Cardiac muscle cell (in vitro differentiated cells and primary cell): ENCODE measurements around the gene MYOM1. TPM values are rescaled to one million over a fixed set of nuclear protein-coding genes. Genes with fewer than 3 reads are reported as not detected.

Source experiments
- DNase-seq, 2 donors: peaks; one replicate each; pipeline versions ENCODE4 v3.0.0 to v3.0.0-alpha.2; 2010 to 2017; ENCODE audit warnings: low read depth in 1 of 2, low spot score in 1 of 2
- H3K27ac ChIP-seq: fragments of 200-600 bp; sonication (generic); 2 replicates; pipeline ENCODE4 v1.5.1; 2016
- H3K27me3 ChIP-seq: fragments of 200-600 bp; sonication (generic); 2 replicates; pipeline ENCODE4 v1.6.0; 2016; ENCODE audit warnings: control low read depth
- H3K36me3 ChIP-seq: fragments of 200-600 bp; sonication (generic); 2 replicates; pipeline ENCODE4 v1.5.1; 2016; ENCODE audit warnings: control low read depth
- H3K4me1 ChIP-seq: fragments of 200-600 bp; sonication (generic); 2 replicates; pipeline ENCODE4 v1.8.1; 2017; ENCODE audit warnings: low read depth, mild to moderate bottlenecking, mixed run types
- H3K4me3 ChIP-seq: fragments of 200-600 bp; sonication (generic); 2 replicates; pipeline ENCODE4 v1.5.1; 2016; ENCODE audit warnings: mild to moderate bottlenecking
- H3K9me3 ChIP-seq: fragments of 200-600 bp; sonication (generic); 2 replicates; pipeline ENCODE4 v1.5.1; 2017; ENCODE audit warnings: low read depth, mild to moderate bottlenecking, control low read depth
- CTCF ChIP-seq: IDR thresholded peaks from 2 replicates; pipeline ENCODE4 v1.5.1; 2012; ENCODE audit warnings: low read depth, mild to moderate bottlenecking, low read length
- polyA plus RNA-seq: library from polyadenylated mRNA; unstranded; fragments of >200 nt; fragmentation: Nextera tagmentation; extraction: Ambion mirVana; gene quantifications from 2 replicates; pipeline ENCODE4 v1.2.1, GENCODE V29; 2016
- total RNA-seq: library from RNA; depleted of rRNA; stranded (reverse); fragments of >200 nt; gene quantifications from 2 replicates; pipeline ENCODE4 v1.2.3, GENCODE V29; 2016

The MYOM1 gene
- total and polyA plus RNA-seq, 2 experiments from 2014 or later: 194 to 219 TPM

GRCh38 chr18:3184275-3184963, 35.3 kb downstream of the MYOM1 start:
- TF ChIP-seq CTCF: no peak
- H3K4me3 ChIP-seq: no peak overlapping the region
- DNase-seq: no peak

GRCh38 chr18:3183103-3183717, 36.6 kb downstream of the MYOM1 start:
- Histone ChIP-seq H3K4me1 (peaks cover 7% of the 10 kb centered on the region), H3K27me3 (no peaks in the 10 kb centered on the region), H3K4me3 (no peak overlapping the region), H3K27ac (peak overlapping the region; percentile 21), H3K9me3 (no peaks in the 10 kb centered on the region), H3K36me3 (peaks cover 55% of the 10 kb centered on the region)
- DNase-seq: no peak
- no peak for TF ChIP-seq CTCF

More at GRCh38 chr18:3184275-3184963, 35.3 kb downstream of the MYOM1 start:
- peak overlapping the region; percentile 35 for H3K27ac ChIP-seq
- H3K4me1 ChIP-seq: peaks cover 7% of the 10 kb centered on the region
- H3K36me3 ChIP-seq: peaks cover 61% of the 10 kb centered on the region
- H3K9me3 ChIP-seq: no peaks in the 10 kb centered on the region
- no peaks in the 10 kb centered on the region for H3K27me3 ChIP-seq

- H3K27me3 ChIP-seq: no peaks in the 10 kb centered on the region
- TF ChIP-seq CTCF: no peak
- peaks cover 7% of the 10 kb centered on the region for H3K4me1 ChIP-seq
- DNase-seq: peak; percentile 30 to 34
- no peak overlapping the region for H3K4me3 ChIP-seq
- H3K27ac ChIP-seq: peak overlapping the region; percentile 87
- no peaks in the 10 kb centered on the region for H3K9me3 ChIP-seq
- peaks cover 53% of the 10 kb centered on the region for H3K36me3 ChIP-seq
Observed at GRCh38 chr18:3180325-3180724, 39.4 kb downstream of the MYOM1 start.

GRCh38 chr18:3179430-3180089, 40.2 kb downstream of the MYOM1 start:
- H3K9me3 ChIP-seq: no peaks in the 10 kb centered on the region
- no peak overlapping the region for H3K4me3 ChIP-seq
- DNase-seq: peak in 1 of 2 donors; percentile 18
- no peak for TF ChIP-seq CTCF
- peaks cover 53% of the 10 kb centered on the region for H3K36me3 ChIP-seq
- H3K27ac ChIP-seq: peak overlapping the region; percentile 87
- H3K27me3 ChIP-seq: no peaks in the 10 kb centered on the region
- H3K4me1 ChIP-seq: peaks cover 7% of the 10 kb centered on the region

- Histone ChIP-seq H3K9me3 (no peaks in the 10 kb centered on the region), H3K4me1 (peaks cover 7% of the 10 kb centered on the region), H3K27ac (no peak overlapping the region), H3K36me3 (peaks cover 56% of the 10 kb centered on the region), H3K27me3 (no peaks in the 10 kb centered on the region), H3K4me3 (no peak overlapping the region)
- DNase-seq: peak in 1 of 2 donors; percentile 33
- no peak for TF ChIP-seq CTCF
Observed at GRCh38 chr18:3177902-3178687, 41.7 kb downstream of the MYOM1 start.
